GM21367 (cell line): Measurements from ENCODE around the gene TRIM68.

Source experiments
- ATAC-seq: cut with Tn5 transposase; IDR thresholded peaks from one replicate; pipeline ENCODE4 v1.9.1; 2021; ENCODE audit not compliant: unreplicated experiment

The TRIM68 gene

GRCh38 chr11:4607096-4607495, 935 bp downstream of the TRIM68 start:
- ATAC-seq = no peak

- no peak for ATAC-seq
These were observed 1.6 kb downstream of the TRIM68 start for GRCh38 chr11:4606231-4607015.

- no peak for ATAC-seq
These were observed 3.0 kb downstream of the TRIM68 start for GRCh38 chr11:4605057-4605456.

- no peak for ATAC-seq
These were observed 14.3 kb downstream of the TRIM68 start, which contains the start of gene OR52I1 for GRCh38 chr11:4593739-4594138. TSS of gene OR52I1 (plus strand) at chr11:4594039. CDS start at chr11:4594039, 0 bp downstream.

- ATAC-seq = no peak
These were observed 19.0 kb downstream of the TRIM68 start for GRCh38 chr11:4589017-4589416.

- no peak for ATAC-seq
These were observed 26.6 kb downstream of the TRIM68 start, which contains the start of gene OR52I2 for GRCh38 chr11:4581443-4581842. TSS of gene OR52I2 (plus strand) at chr11:4581743.

DNA sequence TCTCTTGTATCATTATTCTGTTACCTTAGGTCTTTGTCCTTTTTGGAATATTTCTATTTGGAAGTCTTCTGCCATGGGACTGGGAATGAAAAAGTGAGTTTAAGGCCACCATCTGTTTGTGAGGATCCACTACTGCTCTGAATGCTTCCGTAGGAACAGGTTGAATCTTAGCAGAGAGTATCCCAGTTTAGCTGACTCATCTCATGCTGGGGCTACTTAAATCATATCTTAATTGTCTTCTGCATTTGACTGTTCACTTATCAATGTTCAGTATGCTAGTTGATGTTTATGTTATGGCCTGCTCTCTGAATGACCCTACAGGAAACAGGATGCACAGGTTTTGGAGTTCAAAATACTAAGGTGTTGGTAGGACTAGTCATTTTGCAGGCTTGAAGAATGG, 27.9 kb downstream of the TRIM68 start:
- no peak for ATAC-seq

DNA sequence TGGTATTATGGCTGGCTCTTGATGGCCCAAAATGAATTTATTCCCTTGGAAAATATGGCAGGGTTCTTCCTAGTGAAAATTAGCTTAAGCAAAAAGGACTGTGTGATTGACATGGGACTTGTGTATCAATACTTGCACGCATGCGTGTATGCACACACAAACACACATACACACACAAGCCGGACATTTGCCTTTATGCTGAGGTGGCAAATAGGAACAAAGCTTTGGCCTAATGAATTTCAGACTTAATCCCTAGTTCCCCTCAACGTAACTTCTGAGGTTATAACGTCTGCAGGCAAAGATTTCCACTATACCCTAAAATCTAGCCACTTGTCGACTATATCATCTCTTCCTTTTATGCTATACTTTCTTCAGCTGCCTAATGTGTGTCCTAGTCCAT, 29.4 kb downstream of the TRIM68 start:
- no peak for ATAC-seq

DNA sequence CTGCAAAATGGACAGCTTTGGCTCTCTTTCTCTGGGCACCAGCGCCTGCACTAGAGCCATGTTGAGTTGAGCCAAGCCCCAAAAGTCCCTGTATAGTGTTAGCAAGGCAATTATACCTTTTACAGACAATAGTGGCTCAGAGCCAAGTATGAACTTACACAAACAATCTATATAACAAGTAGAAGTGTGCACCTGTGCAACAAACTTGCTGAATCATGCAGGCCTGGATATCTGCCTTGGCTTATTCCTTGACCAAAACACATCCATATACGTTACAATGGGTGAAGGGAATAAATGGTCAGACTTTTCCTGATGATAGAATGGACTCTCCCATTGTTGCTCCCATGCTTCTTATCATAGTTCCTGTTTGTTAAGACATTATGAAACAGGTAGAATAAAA, 30.3 kb downstream of the TRIM68 start:
- ATAC-seq = no peak

DNA sequence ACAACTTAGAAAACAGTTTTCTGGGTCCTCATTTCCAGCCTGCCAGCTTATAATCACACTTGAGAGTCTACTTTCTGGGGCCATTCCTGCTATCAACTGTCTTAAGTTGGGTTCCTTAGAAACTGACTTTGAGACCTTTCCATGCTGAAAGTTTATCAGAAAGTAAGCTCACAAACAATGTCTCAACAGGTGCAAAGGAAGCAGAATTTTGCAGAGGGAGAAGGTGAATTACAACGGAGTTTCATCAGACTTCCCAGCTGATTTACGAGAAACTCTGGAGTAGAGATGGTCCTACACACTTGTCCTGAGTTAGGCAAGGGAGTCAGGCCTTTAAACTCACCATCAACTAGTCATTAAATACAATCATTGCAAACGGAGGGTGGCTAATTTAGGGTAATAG, 31.2 kb downstream of the TRIM68 start:
- no peak for ATAC-seq

DNA sequence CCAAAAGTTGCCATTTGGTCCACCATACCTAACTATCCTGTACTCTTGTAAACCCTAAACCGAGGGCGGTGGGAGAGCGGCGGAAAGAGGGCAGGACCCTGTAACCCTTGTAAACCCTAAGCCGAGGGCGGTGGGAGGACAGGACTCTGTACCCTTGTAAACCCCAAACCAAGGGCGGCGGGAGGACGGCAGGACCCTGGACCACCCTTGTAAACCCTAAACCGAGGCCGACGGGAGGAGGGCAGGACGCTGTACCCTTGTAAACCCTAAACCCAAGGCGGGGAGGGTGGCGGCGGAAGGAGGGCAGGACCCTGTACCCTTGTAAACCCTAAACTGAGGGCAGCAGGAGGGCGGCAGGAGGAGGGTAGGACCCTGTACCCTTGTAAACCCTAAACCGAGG, 39.0 kb downstream of the TRIM68 start:
- no peak for ATAC-seq

DNA sequence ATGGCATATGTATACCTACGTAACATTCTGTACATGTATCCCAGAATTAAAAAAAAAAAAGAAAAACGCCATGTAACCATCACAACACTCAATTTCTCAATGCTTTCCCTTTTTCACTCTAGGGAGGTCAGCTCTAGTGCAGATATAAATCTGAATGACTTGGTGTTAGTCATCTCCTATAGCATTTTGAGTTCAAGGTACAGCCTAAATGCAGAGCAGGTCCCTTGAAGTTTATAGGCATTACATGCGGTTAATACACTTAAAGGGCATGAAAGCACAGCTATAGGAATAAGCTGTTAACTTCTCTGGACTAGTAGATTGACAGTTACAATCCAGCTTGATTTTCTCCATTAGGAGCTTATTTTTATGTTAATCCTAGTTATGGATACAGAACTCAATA, 42.7 kb downstream of the TRIM68 start:
- no peak for ATAC-seq

- ATAC-seq = no peak
These were observed 47.6 kb downstream of the TRIM68 start for GRCh38 chr11:4560467-4560866.

GRCh38 chr11:4559527-4560440, 48.2 kb downstream of the TRIM68 start:
- no peak for ATAC-seq

- no peak for ATAC-seq
These were observed 56.6 kb downstream of the TRIM68 start for GRCh38 chr11:4551346-4551979.
